Measurements from ENCODE around the gene ATP9A.
"Not testable (repeated sequence)": the region's sequence is repeated elsewhere in the genome, so short reads cannot be mapped to it uniquely, and the experiment has no call there.

ATP9A gene

GRCh38 chr20:51687108-51687507 lies 81.1 kb downstream of the ATP9A start:
- Histone ChIP-seq H3K4me1 (ENCODE audit: control insufficient read depth, insufficient read depth, low read length) (no peaks in the 10 kb centered on the region), H3K27ac (ENCODE audit: low read depth, low read length) (no peak overlapping the region), H3K36me3 (ENCODE audit: control insufficient read depth, insufficient read depth, low read length) (peaks cover 6% of the 10 kb centered on the region), H3K27me3 (ENCODE audit: control insufficient read depth, insufficient read depth, low read length) (no peaks in the 10 kb centered on the region), H3K9ac (ENCODE audit: low read length) (no peak overlapping the region), H3K4me3 (ENCODE audit: low read length) (no peak overlapping the region)

- H3K36me3 ChIP-seq (ENCODE audit: control insufficient read depth, insufficient read depth, low read length); H3K4me1 ChIP-seq (ENCODE audit: control insufficient read depth, insufficient read depth, low read length); H3K9ac ChIP-seq (ENCODE audit: low read length); H3K4me3 ChIP-seq (ENCODE audit: low read length); H3K27me3 ChIP-seq (ENCODE audit: control insufficient read depth, insufficient read depth, low read length); H3K27ac ChIP-seq (ENCODE audit: low read depth, low read length): not testable (repeated sequence)
These were observed 82.7 kb downstream of the ATP9A start for GRCh38 chr20:51685494-51685893.

- Histone ChIP-seq H3K9ac (ENCODE audit: low read length) (no peak overlapping the region), H3K36me3 (ENCODE audit: control insufficient read depth, insufficient read depth, low read length) (no peaks in the 10 kb centered on the region), H3K27me3 (ENCODE audit: control insufficient read depth, insufficient read depth, low read length) (no peaks in the 10 kb centered on the region), H3K4me1 (ENCODE audit: control insufficient read depth, insufficient read depth, low read length) (no peaks in the 10 kb centered on the region), H3K4me3 (ENCODE audit: low read length) (no peak overlapping the region), H3K27ac (ENCODE audit: low read depth, low read length) (no peak overlapping the region)
These were observed 88.0 kb downstream of the ATP9A start for GRCh38 chr20:51680067-51680749.

GRCh38 chr20:51679254-51679921 lies 88.8 kb downstream of the ATP9A start:
- no peak overlapping the region for H3K4me3 ChIP-seq (ENCODE audit: low read length)
- no peaks in the 10 kb centered on the region for H3K4me1 ChIP-seq (ENCODE audit: control insufficient read depth, insufficient read depth, low read length)
- no peak overlapping the region for H3K9ac ChIP-seq (ENCODE audit: low read length)
- no peaks in the 10 kb centered on the region for H3K27me3 ChIP-seq (ENCODE audit: control insufficient read depth, insufficient read depth, low read length)
- H3K27ac ChIP-seq (ENCODE audit: low read depth, low read length): no peak overlapping the region
- no peaks in the 10 kb centered on the region for H3K36me3 ChIP-seq (ENCODE audit: control insufficient read depth, insufficient read depth, low read length)

GRCh38 chr20:51678026-51678697 lies 90.0 kb downstream of the ATP9A start:
- Histone ChIP-seq H3K4me3 (ENCODE audit: low read length) (no peak overlapping the region), H3K9ac (ENCODE audit: low read length) (no peak overlapping the region), H3K36me3 (ENCODE audit: control insufficient read depth, insufficient read depth, low read length) (peaks cover 6% of the 10 kb centered on the region), H3K4me1 (ENCODE audit: control insufficient read depth, insufficient read depth, low read length) (no peaks in the 10 kb centered on the region), H3K27me3 (ENCODE audit: control insufficient read depth, insufficient read depth, low read length) (no peaks in the 10 kb centered on the region), H3K27ac (ENCODE audit: low read depth, low read length) (no peak overlapping the region)

- Histone ChIP-seq H3K4me3 (ENCODE audit: low read length) (no peak overlapping the region), H3K36me3 (ENCODE audit: control insufficient read depth, insufficient read depth, low read length) (peaks cover 6% of the 10 kb centered on the region), H3K27ac (ENCODE audit: low read depth, low read length) (no peak overlapping the region), H3K4me1 (ENCODE audit: control insufficient read depth, insufficient read depth, low read length) (no peaks in the 10 kb centered on the region), H3K9ac (ENCODE audit: low read length) (no peak overlapping the region), H3K27me3 (ENCODE audit: control insufficient read depth, insufficient read depth, low read length) (no peaks in the 10 kb centered on the region)
These were observed 99.2 kb downstream of the ATP9A start for GRCh38 chr20:51668947-51669346.

GRCh38 chr20:51668515-51668914 lies 99.7 kb downstream of the ATP9A start:
- Histone ChIP-seq H3K4me3 (ENCODE audit: low read length) (no peak overlapping the region), H3K27ac (ENCODE audit: low read depth, low read length) (no peak overlapping the region), H3K9ac (ENCODE audit: low read length) (no peak overlapping the region), H3K36me3 (ENCODE audit: control insufficient read depth, insufficient read depth, low read length) (peaks cover 5% of the 10 kb centered on the region), H3K27me3 (ENCODE audit: control insufficient read depth, insufficient read depth, low read length) (no peaks in the 10 kb centered on the region), H3K4me1 (ENCODE audit: control insufficient read depth, insufficient read depth, low read length) (no peaks in the 10 kb centered on the region)

GRCh38 chr20:51667491-51667890 lies 100.7 kb downstream of the ATP9A start:
- no peaks in the 10 kb centered on the region for H3K4me1 ChIP-seq (ENCODE audit: control insufficient read depth, insufficient read depth, low read length)
- no peak overlapping the region for H3K4me3 ChIP-seq (ENCODE audit: low read length)
- no peaks in the 10 kb centered on the region for H3K27me3 ChIP-seq (ENCODE audit: control insufficient read depth, insufficient read depth, low read length)
- H3K27ac ChIP-seq (ENCODE audit: low read depth, low read length): no peak overlapping the region
- peaks cover 3% of the 10 kb centered on the region for H3K36me3 ChIP-seq (ENCODE audit: control insufficient read depth, insufficient read depth, low read length)
- no peak overlapping the region for H3K9ac ChIP-seq (ENCODE audit: low read length)

GRCh38 chr20:51667002-51667408 lies 101.2 kb downstream of the ATP9A start:
- Histone ChIP-seq H3K4me1 (ENCODE audit: control insufficient read depth, insufficient read depth, low read length) (no peaks in the 10 kb centered on the region), H3K4me3 (ENCODE audit: low read length) (no peak overlapping the region), H3K9ac (ENCODE audit: low read length) (no peak overlapping the region), H3K27ac (ENCODE audit: low read depth, low read length) (no peak overlapping the region), H3K27me3 (ENCODE audit: control insufficient read depth, insufficient read depth, low read length) (no peaks in the 10 kb centered on the region), H3K36me3 (ENCODE audit: control insufficient read depth, insufficient read depth, low read length) (peaks cover 3% of the 10 kb centered on the region)

GRCh38 chr20:51666126-51666525 lies 102.1 kb downstream of the ATP9A start:
- H3K9ac ChIP-seq (ENCODE audit: low read length): no peak overlapping the region
- H3K4me3 ChIP-seq (ENCODE audit: low read length): no peak overlapping the region
- H3K27ac ChIP-seq (ENCODE audit: low read depth, low read length): no peak overlapping the region
- peaks cover 3% of the 10 kb centered on the region for H3K36me3 ChIP-seq (ENCODE audit: control insufficient read depth, insufficient read depth, low read length)
- H3K4me1 ChIP-seq (ENCODE audit: control insufficient read depth, insufficient read depth, low read length): no peaks in the 10 kb centered on the region
- no peaks in the 10 kb centered on the region for H3K27me3 ChIP-seq (ENCODE audit: control insufficient read depth, insufficient read depth, low read length)

- no peaks in the 10 kb centered on the region for H3K27me3 ChIP-seq (ENCODE audit: control insufficient read depth, insufficient read depth, low read length)
- H3K36me3 ChIP-seq (ENCODE audit: control insufficient read depth, insufficient read depth, low read length): peaks cover 2% of the 10 kb centered on the region
- H3K4me1 ChIP-seq (ENCODE audit: control insufficient read depth, insufficient read depth, low read length): no peaks in the 10 kb centered on the region
- H3K9ac ChIP-seq (ENCODE audit: low read length): no peak overlapping the region
- no peak overlapping the region for H3K27ac ChIP-seq (ENCODE audit: low read depth, low read length)
- no peak overlapping the region for H3K4me3 ChIP-seq (ENCODE audit: low read length)
These were observed 102.6 kb downstream of the ATP9A start for GRCh38 chr20:51665543-51666118.

GRCh38 chr20:51661609-51662178 lies 106.5 kb downstream of the ATP9A start:
- Histone ChIP-seq H3K9ac (ENCODE audit: low read length) (no peak overlapping the region), H3K27me3 (ENCODE audit: control insufficient read depth, insufficient read depth, low read length) (no peaks in the 10 kb centered on the region), H3K27ac (ENCODE audit: low read depth, low read length) (no peak overlapping the region), H3K4me3 (ENCODE audit: low read length) (no peak overlapping the region), H3K36me3 (ENCODE audit: control insufficient read depth, insufficient read depth, low read length) (no peaks in the 10 kb centered on the region), H3K4me1 (ENCODE audit: control insufficient read depth, insufficient read depth, low read length) (no peaks in the 10 kb centered on the region)
